ENCODE data around the gene GAL3ST2.

DNA sequence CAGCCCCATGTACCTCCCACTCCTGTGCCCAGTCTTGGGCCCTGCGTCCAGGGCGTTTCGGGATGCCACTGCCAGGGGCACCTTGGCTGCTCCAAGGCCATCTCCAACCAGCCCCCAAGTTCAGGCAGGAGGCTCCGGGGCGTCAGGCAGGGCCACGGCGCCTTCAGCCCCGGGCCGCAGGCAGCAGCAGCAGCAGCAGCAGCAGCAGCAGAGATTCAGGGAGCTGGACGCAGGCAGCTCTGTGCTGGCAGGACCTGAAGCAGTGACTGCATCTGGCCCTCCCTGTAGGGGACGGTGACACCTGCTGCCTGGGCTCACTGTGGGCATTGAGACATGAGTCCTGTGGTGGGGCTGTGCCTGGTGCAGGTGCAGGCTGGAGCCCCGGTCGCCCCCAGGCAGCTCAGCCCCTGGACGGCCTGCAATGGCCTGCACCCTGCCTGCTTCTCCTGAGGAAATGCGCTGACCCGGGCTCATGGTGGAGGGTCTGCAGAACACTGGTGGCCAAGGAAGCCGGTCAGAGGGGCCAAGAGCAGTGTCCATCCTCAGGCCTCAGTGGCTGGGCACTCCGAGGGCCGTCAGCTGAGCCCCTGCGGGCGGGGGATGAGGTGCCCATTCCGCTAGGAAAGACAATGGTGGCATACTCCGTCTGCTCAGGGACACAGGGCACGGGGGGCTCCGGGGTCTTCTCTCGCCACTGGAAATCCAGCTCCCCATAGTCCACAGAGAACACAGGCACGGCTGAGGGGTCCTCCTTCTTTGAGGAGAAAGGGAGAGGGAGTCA lies 74.1 kb downstream of the GAL3ST2 start:
- TF ChIP-seq POLR2A (IDR thresholded peaks at IDR 0.05) (no peak), CTCF (IDR thresholded peaks at IDR 0.05) (no peak)

Data from body of pancreas (tissue), 4 donors.